Retinal pigment epithelial cell (primary cell): ENCODE measurements around the gene SLC6A13.
"Not testable (repeated sequence)": the region's sequence is repeated elsewhere in the genome, so short reads cannot be mapped to it uniquely, and the experiment has no call there.

Experiments used
- DNase-seq: peaks from one replicate; pipeline ENCODE4 v3.0.0-alpha.2; 2010; ENCODE audit warnings: low read depth
- H3K4me3 ChIP-seq: 2 replicates; pipeline ENCODE4 v1.5.1; 2011; ENCODE audit warnings: mild to moderate bottlenecking, low read length, control low read depth, moderate library complexity
- TF ChIP-seq, protein P1 (sequence below): conservative IDR thresholded peaks from 2 replicates; pipeline ENCODE4 v1.5.1; 2011; ENCODE audit warnings: low read depth, low read length, control low read depth, inconsistent platforms

SLC6A13 gene

GRCh38 chr12:191541-191940 is 71.1 kb downstream of the SLC6A13 start:
- DNase-seq: no peak
- no peak overlapping the region for H3K4me3 ChIP-seq
- TF ChIP-seq, protein P1, sequence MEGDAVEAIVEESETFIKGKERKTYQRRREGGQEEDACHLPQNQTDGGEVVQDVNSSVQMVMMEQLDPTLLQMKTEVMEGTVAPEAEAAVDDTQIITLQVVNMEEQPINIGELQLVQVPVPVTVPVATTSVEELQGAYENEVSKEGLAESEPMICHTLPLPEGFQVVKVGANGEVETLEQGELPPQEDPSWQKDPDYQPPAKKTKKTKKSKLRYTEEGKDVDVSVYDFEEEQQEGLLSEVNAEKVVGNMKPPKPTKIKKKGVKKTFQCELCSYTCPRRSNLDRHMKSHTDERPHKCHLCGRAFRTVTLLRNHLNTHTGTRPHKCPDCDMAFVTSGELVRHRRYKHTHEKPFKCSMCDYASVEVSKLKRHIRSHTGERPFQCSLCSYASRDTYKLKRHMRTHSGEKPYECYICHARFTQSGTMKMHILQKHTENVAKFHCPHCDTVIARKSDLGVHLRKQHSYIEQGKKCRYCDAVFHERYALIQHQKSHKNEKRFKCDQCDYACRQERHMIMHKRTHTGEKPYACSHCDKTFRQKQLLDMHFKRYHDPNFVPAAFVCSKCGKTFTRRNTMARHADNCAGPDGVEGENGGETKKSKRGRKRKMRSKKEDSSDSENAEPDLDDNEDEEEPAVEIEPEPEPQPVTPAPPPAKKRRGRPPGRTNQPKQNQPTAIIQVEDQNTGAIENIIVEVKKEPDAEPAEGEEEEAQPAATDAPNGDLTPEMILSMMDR: no peak

GRCh38 chr12:190881-191280 is 71.8 kb downstream of the SLC6A13 start:
- no peak overlapping the region for H3K4me3 ChIP-seq
- no peak for DNase-seq
- TF ChIP-seq, protein P1: no peak

DNA sequence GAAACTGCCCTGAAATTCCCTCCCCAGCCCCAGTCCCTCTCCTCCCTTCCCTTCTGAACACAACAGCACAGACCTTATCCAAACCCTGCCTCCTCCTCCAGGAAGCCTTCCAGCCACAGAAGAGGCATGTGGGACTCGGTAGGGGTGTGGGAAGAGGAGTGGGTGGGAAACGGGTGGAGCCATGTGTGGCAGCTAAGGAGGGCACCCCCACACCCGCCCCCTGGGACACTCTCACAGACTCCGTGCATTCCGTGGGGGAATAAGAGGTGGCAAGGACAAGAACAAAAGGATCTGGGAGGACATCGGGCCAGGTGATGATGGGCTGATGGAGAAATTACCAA is 73.0 kb downstream of the SLC6A13 start:
- no peak overlapping the region for H3K4me3 ChIP-seq
- TF ChIP-seq, protein P1: no peak
- DNase-seq: no peak

DNA sequence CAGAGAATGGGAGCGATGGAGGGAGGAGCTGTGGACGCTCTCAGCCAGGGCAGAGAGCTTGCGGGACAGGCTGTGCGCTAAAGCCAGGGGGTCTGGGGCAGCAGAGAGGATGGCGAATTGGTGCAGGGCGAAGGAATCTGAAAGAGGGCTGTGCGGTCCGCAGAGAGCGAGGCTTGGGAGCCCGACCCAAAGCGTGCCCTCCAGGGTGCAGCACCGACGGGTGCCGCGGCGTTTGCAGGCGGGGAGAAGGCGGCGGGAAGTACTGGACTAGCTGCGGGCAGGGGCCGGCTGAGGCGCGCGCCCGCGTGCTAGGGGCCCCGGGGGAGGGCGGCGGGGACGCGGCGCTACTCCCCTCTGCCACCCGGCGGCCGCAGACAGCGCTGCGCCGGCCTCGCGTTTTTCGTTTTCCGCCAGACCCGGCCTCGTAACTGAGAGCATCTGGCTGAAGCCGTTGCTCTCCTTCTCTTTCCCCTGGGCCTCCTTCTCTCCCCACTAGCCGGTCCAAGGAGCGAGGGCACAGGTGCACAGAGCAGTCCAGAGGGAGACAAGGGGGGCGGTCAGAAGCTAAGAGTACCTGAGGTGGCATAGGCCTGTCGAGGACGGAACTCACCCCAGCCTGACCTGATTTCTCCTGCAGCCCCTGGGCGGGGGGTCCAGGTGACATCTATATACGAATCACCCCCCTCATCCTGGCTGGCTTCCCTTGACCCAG is 73.6 kb downstream of the SLC6A13 start:
- no peak for DNase-seq
- TF ChIP-seq, protein P1: peak; percentile 60
- peak overlapping the region; percentile 49 for H3K4me3 ChIP-seq

DNA sequence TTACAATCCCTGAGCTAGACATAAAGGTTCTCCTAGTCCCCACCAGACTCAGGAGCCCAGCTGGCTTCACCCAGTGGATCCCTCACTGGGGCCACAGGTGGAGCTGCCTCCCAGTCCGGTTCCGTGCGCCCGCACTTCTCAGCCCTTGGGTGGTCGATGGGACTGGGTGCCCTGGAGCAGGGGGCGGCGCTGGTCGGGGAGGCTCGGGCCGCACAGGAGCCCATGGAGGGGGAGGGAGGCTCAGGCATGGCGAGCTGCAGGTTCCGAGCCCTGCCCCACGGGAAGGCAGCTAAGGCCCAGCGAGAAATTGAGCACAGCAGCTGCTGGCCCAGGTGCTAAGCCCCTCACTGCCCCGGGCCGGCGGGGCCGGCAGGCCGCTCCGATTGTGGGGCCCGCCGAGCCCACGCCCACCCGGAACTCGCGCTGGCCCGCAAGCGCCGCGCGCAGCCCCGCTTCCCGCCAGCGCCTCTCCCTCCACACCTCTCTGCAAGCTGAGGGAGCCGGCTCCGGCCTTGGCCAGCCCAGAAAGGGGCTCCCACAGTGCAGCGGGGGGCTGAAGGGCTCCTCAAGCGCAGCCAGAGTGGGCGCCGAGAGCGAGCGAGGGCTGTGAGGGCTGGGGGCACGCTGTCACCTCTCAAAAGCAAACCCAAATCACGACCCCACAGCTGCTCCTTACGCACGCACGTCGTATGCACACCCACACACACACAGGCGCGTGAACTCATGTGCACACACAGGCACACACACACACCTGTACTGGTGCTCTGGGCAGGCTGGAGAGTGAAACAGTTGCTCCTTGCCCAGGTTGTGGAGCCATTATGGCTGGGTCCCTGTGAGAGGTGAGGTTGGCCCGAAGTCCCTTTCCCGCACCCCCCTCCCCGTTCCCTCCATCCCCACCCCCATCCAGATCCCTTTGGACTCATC is 74.4 kb downstream of the SLC6A13 start:
- DNase-seq: not testable (repeated sequence)

DNA sequence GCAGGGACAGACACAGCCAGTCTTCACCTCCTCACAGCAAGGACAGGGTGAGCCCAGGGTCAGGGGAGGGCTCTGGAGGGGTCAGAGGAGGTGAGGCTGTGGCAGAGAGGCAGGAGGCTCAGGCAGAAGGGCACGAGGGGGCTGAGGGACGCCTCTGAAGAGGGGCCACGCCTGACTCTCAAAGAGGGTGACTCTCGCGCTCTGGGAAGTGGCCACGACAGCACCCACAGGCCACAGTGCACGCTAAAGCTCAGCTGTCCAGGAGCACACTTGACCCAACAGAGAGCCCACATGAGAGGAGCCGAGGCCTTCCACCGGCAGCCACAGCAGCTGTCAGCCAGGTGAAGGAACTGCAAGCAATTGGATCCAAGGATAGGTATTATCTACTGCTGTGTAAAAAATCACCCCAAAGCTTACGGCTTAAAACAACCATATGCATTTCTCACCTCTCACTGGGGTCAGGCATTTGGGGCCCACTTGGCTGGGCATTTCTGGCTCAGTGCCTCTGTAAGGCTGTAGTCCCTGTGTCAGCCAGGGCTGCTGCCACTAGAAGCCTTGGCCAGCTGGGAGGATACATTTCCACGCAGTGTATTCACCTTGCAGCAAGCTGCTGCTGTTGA is 76.5 kb downstream of the SLC6A13 start:
- no peak overlapping the region for H3K4me3 ChIP-seq
- DNase-seq: no peak
- TF ChIP-seq, protein P1: no peak

More for the DNA sequence above, 74.4 kb downstream of the SLC6A13 start:
- peak overlapping the region; percentile 49 for H3K4me3 ChIP-seq

GRCh38 chr12:185576-185955 is 77.1 kb downstream of the SLC6A13 start:
- TF ChIP-seq, protein P1: no peak
- H3K4me3 ChIP-seq: no peak overlapping the region

More at GRCh38 chr12:185576-185955, 77.1 kb downstream of the SLC6A13 start:
- DNase-seq: no peak
